Left ventricle myocardium inferior (tissue), 1 donor: Measurements from ENCODE around the gene NIPA2. TPM values are rescaled to one million over a fixed set of nuclear protein-coding genes. Genes with fewer than 3 reads are reported as not detected.

ENCODE experiments used
- DNase-seq: peaks from one replicate; pipeline ENCODE4 v3.0.0-alpha.2; 2020
- H3K27ac ChIP-seq: fragments of 200-600 bp; replicated peaks from 2 replicates; pipeline ENCODE4 v1.8.0; 2021
- H3K27me3 ChIP-seq: fragments of 200-600 bp; 2 replicates; pipeline ENCODE4 v1.8.0; 2021; ENCODE audit warnings: low read depth
- H3K36me3 ChIP-seq: fragments of 200-600 bp; 2 replicates; pipeline ENCODE4 v1.8.0; 2021
- H3K4me1 ChIP-seq: fragments of 200-600 bp; 2 replicates; pipeline ENCODE4 v1.8.0; 2021
- H3K4me3 ChIP-seq: fragments of 200-600 bp; 2 replicates; pipeline ENCODE4 v1.8.0; 2021; ENCODE audit warnings: mild to moderate bottlenecking, moderate library complexity
- H3K9me3 ChIP-seq: fragments of 200-600 bp; replicated peaks from 2 replicates; pipeline ENCODE4 v1.8.0; 2021
- CTCF ChIP-seq: fragments of 200-600 bp; IDR thresholded peaks from 2 replicates; pipeline ENCODE4 v1.8.0; 2021; ENCODE audit warnings: antibody characterized with exemption, mild to moderate bottlenecking, borderline replicate concordance
- intact Hi-C: fragments of 100-400 bp; cut with micrococcal nuclease; formaldehyde crosslinking; loops from one replicate; pipeline ENCODE4 v1.11.0; 2022
- total RNA-seq: library from RNA; stranded (reverse); fragmentation: NEBNext Ultra II Directional; extraction: Animal tissue kit (Norgen Biotek cat#: 25700); gene quantifications from one replicate; pipeline ENCODE4 v1.2.1, GENCODE V29; 2021
- donor health status: DM: no; HTN: yes; CAD: no; lungs with severe emphysema.

Gene NIPA2
- total RNA-seq, 1 donor from 2014 or later: 21.4 TPM

DNA sequence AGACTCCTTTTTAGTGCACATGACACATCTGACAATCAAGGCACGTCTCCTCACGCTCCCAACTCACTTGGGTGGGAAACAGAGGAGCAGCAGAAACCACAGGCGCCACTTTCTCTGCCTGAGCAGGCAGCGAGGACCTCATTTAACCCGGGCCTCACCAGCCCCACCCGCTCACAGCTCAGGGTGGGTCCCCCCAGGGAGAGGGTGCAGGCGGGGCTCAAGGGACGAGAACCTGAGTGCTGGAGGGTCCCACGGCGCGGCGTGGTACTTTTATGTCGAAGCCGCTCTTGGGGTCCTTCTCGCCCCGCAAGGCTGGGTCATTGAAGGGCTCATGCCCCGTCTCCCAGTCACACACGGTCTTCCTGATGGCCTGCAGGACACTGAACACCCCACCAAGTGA lies 79.1 kb downstream of the NIPA2 start:
- no peak for TF ChIP-seq CTCF
- no peak for DNase-seq
- intact Hi-C loops: no loop called here

More for the DNA sequence above, 79.1 kb downstream of the NIPA2 start:
- Histone ChIP-seq H3K4me1 (no peaks in the 10 kb centered on the region), H3K9me3 (no peaks in the 10 kb centered on the region), H3K4me3 (no peak overlapping the region), H3K36me3 (peaks cover 89% of the 10 kb centered on the region), H3K27ac (no peak overlapping the region), H3K27me3 (no peaks in the 10 kb centered on the region)

Other genes starting within 250 kb of the NIPA2 start
- 5.3 TPM for gene NIPA1, start 52.0 kb upstream of the NIPA2 start, total RNA-seq
- gene CYFIP1, start 141.7 kb downstream of the NIPA2 start, total RNA-seq: 24.1 TPM
- gene TUBGCP5, start 200.9 kb downstream of the NIPA2 start, total RNA-seq: 11.3 TPM